Esophagus squamous epithelium (tissue), 4 donors: Measurements from ENCODE around the gene FTSJ3.

Experiments used
- POLR2A ChIP-seq, 4 donors: fragments of 450-650 bp; IDR thresholded peaks; one replicate each; pipeline ENCODE4 v1.6.1; 2017; ENCODE audit warnings: antibody characterized with exemption in 4 of 4, mild to moderate bottlenecking in 4 of 4, moderate library complexity in 3 of 4
- TF ChIP-seq, protein P1 (sequence below), 6 experiments: fragments of 450-650 bp in 4 of 6; fragments of 200-600 bp in 2 of 6; sonication (generic) in 2 of 6; IDR thresholded peaks; one replicate each; pipeline ENCODE4 v1.5.1; 2016 to 2019; ENCODE audit warnings: antibody characterized with exemption in 6 of 6, mild to moderate bottlenecking in 4 of 6, moderate library complexity in 4 of 6

DNA sequence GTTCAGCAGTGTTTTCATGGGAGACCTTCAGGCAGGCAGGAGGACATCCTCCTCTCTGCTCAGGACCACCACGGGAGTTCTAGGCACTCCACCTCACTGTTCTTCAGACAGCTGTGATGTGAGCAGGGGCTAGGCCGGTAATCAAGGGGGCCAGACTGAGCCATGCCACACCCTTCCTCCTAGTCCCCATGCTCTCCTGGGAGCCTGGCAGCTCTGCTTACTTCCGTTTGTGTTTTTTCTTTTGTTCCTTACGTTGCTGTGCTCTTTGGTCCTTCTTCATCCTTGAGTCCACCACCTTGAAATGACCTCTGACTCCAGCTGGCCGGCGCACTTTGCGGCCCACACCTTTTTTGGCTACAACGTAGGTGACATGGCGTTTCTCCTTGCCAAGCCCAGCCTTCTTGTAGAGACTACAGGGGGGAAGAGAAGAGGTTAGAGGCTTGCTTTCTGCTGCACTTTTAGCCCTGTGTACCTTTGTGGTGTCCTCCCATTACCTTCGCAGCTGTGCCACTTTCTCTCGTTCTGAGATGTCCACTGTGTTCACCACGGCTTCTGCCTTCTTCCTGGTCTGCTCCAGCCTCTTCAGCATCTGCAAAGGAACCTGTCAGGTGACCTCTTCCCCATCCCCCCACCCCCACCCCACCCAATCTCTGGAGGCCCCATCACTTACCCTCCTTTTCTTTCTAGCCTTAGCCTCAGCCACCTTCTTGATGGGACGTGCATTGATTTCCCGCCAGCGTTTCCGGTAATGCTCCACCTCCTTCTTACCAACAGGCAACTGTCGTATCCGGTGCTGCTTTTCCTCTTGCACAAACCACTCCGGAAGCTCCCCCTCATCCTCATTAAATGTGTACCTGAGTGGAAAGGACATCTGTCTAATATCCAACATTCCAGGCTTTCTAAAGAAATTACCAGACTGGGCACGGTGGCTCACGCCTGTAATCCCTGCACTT is 7.6 kb downstream of the FTSJ3 start:
- TF ChIP-seq, protein P1, sequence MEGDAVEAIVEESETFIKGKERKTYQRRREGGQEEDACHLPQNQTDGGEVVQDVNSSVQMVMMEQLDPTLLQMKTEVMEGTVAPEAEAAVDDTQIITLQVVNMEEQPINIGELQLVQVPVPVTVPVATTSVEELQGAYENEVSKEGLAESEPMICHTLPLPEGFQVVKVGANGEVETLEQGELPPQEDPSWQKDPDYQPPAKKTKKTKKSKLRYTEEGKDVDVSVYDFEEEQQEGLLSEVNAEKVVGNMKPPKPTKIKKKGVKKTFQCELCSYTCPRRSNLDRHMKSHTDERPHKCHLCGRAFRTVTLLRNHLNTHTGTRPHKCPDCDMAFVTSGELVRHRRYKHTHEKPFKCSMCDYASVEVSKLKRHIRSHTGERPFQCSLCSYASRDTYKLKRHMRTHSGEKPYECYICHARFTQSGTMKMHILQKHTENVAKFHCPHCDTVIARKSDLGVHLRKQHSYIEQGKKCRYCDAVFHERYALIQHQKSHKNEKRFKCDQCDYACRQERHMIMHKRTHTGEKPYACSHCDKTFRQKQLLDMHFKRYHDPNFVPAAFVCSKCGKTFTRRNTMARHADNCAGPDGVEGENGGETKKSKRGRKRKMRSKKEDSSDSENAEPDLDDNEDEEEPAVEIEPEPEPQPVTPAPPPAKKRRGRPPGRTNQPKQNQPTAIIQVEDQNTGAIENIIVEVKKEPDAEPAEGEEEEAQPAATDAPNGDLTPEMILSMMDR (IDR thresholded peaks at IDR 0.05) = no peak
- no peak for TF ChIP-seq POLR2A (IDR thresholded peaks at IDR 0.05)
